RPMI8226 (cell line): ENCODE data around the gene AP5S1.
A peak's percentile ranks its signal among the peaks of the same experiment; 100 is the strongest.

ENCODE experiments used
- DNase-seq: peaks from one replicate; pipeline ENCODE4 v3.0.0-alpha.2; 2015

The AP5S1 gene

GRCh38 chr20:3794701-3795420, 25.5 kb upstream of the AP5S1 start:
- DNase-seq, result no peak

GRCh38 chr20:3795511-3796468, 24.6 kb upstream of the AP5S1 start, which contains the start of gene CDC25B:
Gene CDC25B, plus strand, starts transcription at chr20:3796310. Its CDS starts 222 bp downstream, at chr20:3796532.
- DNase-seq, result peak; percentile 96

GRCh38 chr20:3796477-3797225, 23.7 kb upstream of the AP5S1 start:
- peak; percentile 33 for DNase-seq

GRCh38 chr20:3797226-3797545, 23.2 kb upstream of the AP5S1 start:
- DNase-seq, result peak; percentile 53

- DNase-seq, result peak; percentile 79
Measured at GRCh38 chr20:3797592-3798372, 22.6 kb upstream of the AP5S1 start.

- DNase-seq, result no peak
Measured at GRCh38 chr20:3798373-3798768, 22.0 kb upstream of the AP5S1 start.

- no peak for DNase-seq
Measured at GRCh38 chr20:3798908-3799248, 21.5 kb upstream of the AP5S1 start.

- DNase-seq, result no peak
Measured at GRCh38 chr20:3800256-3800877, 20.0 kb upstream of the AP5S1 start.

GRCh38 chr20:3800878-3801260, 19.5 kb upstream of the AP5S1 start:
- DNase-seq, result no peak

- no peak for DNase-seq
Measured at GRCh38 chr20:3801299-3801698, 19.0 kb upstream of the AP5S1 start.

GRCh38 chr20:3801846-3802245, 18.5 kb upstream of the AP5S1 start:
- DNase-seq, result no peak

- no peak for DNase-seq
Measured at GRCh38 chr20:3802524-3803239, 17.7 kb upstream of the AP5S1 start.

GRCh38 chr20:3803289-3803688, 17.1 kb upstream of the AP5S1 start:
- DNase-seq, result no peak

- DNase-seq, result no peak
Measured at GRCh38 chr20:3803854-3804253, 16.5 kb upstream of the AP5S1 start.

- no peak for DNase-seq
Measured at GRCh38 chr20:3804254-3804751, 16.0 kb upstream of the AP5S1 start.

GRCh38 chr20:3804781-3805180, 15.6 kb upstream of the AP5S1 start:
- no peak for DNase-seq

GRCh38 chr20:3808544-3808943, 11.8 kb upstream of the AP5S1 start:
- DNase-seq, result no peak

- peak; percentile 94 for DNase-seq
Measured at GRCh38 chr20:3811467-3812258, 8.7 kb upstream of the AP5S1 start.

GRCh38 chr20:3812259-3812681, 8.1 kb upstream of the AP5S1 start:
- DNase-seq, result no peak
